ENCODE measurements around the gene OR5W2.
"Not testable (repeated sequence)": the region's sequence is repeated elsewhere in the genome, so short reads cannot be mapped to it uniquely, and the experiment has no call there.

The OR5W2 gene

DNA sequence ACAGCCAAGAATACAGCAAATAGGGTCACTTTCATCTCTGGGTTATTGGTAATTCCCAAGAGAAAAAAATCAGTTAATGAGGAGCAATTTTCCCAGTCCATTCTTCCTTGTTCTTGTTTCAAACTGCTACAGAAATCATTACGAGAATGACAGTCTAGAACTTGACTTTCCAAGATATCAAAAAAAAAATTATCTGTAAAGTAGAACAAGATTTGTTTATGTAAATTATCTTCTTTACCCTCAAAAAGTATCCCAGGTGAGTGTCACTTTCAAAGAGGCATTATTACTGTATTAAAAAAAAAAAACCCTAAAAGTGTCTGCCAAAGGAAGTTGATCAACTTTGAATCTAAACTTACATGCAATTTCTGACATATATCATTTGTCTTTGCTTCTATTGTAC is at the start of gene OR5W2:
TSS of gene OR5W2 (minus strand) at position 101 of the 400 bp plus-strand sequence. CDS start at position 101, 0 bp downstream.
- DNase-seq (ENCODE audit: low read depth, low spot score), result no peak

- DNase-seq (ENCODE audit: low read depth, low spot score), result no peak
These were observed 42.1 kb upstream of the OR5W2 start for GRCh38 chr11:55956521-55956920.

- no peak for DNase-seq (ENCODE audit: low read depth, low spot score)
These were observed 34.9 kb upstream of the OR5W2 start for GRCh38 chr11:55949330-55949729.

- DNase-seq (ENCODE audit: low read depth, low spot score), result no peak
These were observed 28.5 kb upstream of the OR5W2 start for GRCh38 chr11:55942785-55943392.

- DNase-seq (ENCODE audit: low read depth, low spot score), result no peak
These were observed 21.9 kb upstream of the OR5W2 start, which contains the start of gene OR5I1 for GRCh38 chr11:55936300-55936699. Gene OR5I1, minus strand, starts transcription at chr11:55936400. Its CDS starts 0 bp downstream, at chr11:55936400.

- no peak for DNase-seq (ENCODE audit: low read depth, low spot score)
These were observed 6.2 kb upstream of the OR5W2 start for GRCh38 chr11:55920537-55920936.

DNA sequence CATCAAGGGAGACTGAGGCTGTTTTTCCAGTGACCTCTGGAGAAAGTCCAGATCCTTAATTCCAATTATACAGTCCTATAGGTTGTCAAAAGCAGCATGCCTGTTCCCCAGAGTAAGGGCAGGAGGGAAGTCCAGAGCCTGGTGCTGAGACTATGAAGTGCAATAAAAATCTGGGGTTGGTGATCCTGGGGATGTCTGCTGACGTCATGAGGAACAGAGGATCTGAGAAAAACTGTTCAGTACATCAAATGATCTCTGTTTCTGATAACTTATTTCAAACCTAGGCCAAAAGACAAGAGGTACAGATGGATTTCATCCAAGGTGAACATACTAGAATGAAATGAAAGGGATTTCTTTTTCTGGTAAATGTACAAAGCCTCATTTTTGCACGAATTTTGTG is 12.1 kb downstream of the OR5W2 start:
- DNase-seq (ENCODE audit: low read depth, low spot score), result no peak

GRCh38 chr11:55895216-55895615 is 19.2 kb downstream of the OR5W2 start:
- no peak for DNase-seq (ENCODE audit: low read depth, low spot score)

DNA sequence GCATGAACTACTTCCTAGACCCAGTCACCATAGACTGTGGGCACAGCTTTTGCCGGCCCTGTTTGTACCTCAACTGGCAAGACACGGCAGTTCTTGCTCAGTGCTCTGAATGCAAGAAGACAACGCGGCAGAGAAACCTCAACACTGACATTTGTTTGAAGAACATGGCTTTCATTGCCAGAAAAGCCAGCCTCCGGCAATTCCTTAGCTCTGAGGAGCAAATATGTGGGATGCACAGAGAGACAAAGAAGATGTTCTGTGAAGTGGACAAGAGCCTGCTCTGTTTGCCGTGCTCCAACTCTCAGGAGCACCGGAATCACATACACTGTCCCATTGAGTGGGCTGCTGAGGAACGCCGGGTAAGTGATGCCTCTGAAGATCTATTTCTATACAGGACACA is 28.9 kb downstream of the OR5W2 start:
- not testable (repeated sequence) for DNase-seq (ENCODE audit: low read depth, low spot score)

GRCh38 chr11:55884995-55885394 is 29.4 kb downstream of the OR5W2 start:
- DNase-seq (ENCODE audit: low read depth, low spot score), result not testable (repeated sequence)

- not testable (repeated sequence) for DNase-seq (ENCODE audit: low read depth, low spot score)
These were observed 31.4 kb downstream of the OR5W2 start, which contains the start of gene TRIM51 for GRCh38 chr11:55882997-55883396. Gene TRIM51, plus strand, starts transcription at chr11:55883297. Its CDS starts 2,132 bp downstream, at chr11:55885429.

DNA sequence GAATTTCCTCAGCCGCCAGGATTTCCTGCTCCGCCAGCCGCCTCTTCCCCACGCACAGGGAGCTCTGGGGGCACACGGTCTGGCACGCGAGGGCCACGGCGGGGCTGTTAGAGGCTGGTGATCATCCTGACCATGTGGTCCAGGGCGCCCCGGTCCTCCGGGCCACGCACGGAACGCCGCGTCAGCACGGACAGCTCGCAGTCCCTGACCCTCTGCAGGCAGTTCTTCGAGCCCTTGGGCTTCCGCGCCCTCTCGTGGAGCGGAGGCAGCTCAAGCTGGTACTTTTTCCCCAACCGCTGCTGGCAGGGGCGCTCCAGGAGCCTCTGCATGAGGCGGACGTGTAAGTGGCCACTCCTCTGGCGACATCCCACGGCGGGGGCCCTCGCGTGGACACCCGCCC is 41.2 kb downstream of the OR5W2 start:
- not testable (repeated sequence) for DNase-seq (ENCODE audit: low read depth, low spot score)

- DNase-seq (ENCODE audit: low read depth, low spot score), result not testable (repeated sequence)
These were observed 41.7 kb downstream of the OR5W2 start for GRCh38 chr11:55872731-55873130.

DNA sequence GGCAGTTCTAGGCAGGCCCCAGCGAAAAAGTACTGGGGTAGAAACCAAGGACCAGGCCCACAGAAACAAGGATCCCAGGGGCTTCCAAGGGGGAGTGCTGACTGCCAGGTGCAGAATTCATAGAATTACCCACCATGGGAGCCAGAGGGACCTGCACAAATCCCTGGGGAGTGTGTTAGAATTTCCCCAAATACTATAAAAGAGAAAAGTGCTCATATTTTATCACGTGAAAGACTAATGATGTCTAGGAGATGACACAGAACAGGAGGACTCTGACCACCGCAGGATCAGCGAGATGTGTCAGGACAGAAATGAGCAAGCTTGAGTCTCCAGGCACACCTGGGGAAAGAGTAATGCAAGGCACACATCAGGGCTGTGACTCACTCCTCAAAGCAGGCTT is 47.0 kb downstream of the OR5W2 start:
- not testable (repeated sequence) for DNase-seq (ENCODE audit: low read depth, low spot score)
